ENCODE results near the gene CCL4.

DNA sequence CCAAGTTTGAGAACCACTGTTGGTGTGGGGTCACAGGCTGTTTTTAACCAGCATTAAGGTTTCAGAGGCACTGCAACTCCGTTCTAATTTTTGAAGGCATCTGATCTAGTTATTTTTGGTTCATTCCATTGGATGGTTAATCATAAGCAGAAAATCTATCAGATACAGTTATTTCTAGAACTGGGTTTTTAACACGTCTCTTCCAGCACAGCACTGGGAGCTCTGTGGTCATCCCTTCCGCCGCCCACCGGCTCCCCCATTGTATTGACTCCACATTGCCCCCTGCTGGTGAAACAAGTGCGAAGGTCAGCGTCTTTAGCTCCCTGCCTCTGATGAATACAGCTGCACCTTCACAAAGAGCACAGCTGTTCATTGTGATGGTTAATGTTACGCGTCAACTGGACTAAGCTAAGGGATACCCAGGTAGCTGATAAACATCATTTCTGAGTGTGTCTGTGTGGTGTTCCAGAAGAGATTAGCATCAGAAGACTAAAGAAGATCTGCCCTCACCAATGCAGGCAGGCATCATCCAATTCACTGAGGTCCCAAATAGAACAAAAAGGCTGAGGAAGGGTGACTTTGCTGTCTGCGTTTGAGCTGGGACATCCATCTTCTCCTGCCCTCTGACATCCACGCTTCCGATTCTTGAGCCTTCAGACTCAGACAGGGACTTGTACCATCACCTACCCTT lies 31.1 kb upstream of the CCL4 start:
- no peak for TF ChIP-seq EZH2 (IDR thresholded peaks at IDR 0.05; ENCODE audit: borderline replicate concordance, insufficient read depth, low read length, poor library complexity, severe bottlenecking)
- TF ChIP-seq, protein P1, sequence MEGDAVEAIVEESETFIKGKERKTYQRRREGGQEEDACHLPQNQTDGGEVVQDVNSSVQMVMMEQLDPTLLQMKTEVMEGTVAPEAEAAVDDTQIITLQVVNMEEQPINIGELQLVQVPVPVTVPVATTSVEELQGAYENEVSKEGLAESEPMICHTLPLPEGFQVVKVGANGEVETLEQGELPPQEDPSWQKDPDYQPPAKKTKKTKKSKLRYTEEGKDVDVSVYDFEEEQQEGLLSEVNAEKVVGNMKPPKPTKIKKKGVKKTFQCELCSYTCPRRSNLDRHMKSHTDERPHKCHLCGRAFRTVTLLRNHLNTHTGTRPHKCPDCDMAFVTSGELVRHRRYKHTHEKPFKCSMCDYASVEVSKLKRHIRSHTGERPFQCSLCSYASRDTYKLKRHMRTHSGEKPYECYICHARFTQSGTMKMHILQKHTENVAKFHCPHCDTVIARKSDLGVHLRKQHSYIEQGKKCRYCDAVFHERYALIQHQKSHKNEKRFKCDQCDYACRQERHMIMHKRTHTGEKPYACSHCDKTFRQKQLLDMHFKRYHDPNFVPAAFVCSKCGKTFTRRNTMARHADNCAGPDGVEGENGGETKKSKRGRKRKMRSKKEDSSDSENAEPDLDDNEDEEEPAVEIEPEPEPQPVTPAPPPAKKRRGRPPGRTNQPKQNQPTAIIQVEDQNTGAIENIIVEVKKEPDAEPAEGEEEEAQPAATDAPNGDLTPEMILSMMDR (IDR thresholded peaks at IDR 0.05; ENCODE audit: poor library complexity, severe bottlenecking) = no peak
- no peak for TF ChIP-seq POLR2AphosphoS5 (IDR thresholded peaks at IDR 0.05)
- TF ChIP-seq RAD21 (conservative IDR thresholded peaks at IDR 0.05) = no peak
- TF ChIP-seq, protein P2, sequence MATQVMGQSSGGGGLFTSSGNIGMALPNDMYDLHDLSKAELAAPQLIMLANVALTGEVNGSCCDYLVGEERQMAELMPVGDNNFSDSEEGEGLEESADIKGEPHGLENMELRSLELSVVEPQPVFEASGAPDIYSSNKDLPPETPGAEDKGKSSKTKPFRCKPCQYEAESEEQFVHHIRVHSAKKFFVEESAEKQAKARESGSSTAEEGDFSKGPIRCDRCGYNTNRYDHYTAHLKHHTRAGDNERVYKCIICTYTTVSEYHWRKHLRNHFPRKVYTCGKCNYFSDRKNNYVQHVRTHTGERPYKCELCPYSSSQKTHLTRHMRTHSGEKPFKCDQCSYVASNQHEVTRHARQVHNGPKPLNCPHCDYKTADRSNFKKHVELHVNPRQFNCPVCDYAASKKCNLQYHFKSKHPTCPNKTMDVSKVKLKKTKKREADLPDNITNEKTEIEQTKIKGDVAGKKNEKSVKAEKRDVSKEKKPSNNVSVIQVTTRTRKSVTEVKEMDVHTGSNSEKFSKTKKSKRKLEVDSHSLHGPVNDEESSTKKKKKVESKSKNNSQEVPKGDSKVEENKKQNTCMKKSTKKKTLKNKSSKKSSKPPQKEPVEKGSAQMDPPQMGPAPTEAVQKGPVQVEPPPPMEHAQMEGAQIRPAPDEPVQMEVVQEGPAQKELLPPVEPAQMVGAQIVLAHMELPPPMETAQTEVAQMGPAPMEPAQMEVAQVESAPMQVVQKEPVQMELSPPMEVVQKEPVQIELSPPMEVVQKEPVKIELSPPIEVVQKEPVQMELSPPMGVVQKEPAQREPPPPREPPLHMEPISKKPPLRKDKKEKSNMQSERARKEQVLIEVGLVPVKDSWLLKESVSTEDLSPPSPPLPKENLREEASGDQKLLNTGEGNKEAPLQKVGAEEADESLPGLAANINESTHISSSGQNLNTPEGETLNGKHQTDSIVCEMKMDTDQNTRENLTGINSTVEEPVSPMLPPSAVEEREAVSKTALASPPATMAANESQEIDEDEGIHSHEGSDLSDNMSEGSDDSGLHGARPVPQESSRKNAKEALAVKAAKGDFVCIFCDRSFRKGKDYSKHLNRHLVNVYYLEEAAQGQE (IDR thresholded peaks at IDR 0.05; ENCODE audit: borderline replicate concordance) = no peak
- no peak for TF ChIP-seq SMC3 (conservative IDR thresholded peaks at IDR 0.05; ENCODE audit: poor library complexity)
- TF ChIP-seq MXI1 (conservative IDR thresholded peaks at IDR 0.05; ENCODE audit: poor library complexity, severe bottlenecking) = no peak
- no peak for TF ChIP-seq TAF1 (IDR thresholded peaks at IDR 0.05; ENCODE audit: low read depth)

Data from neural cell (in vitro differentiated cells).